ENCODE measurements around the gene MRRF.
"Not testable (repeated sequence)": the region's sequence is repeated elsewhere in the genome, so short reads cannot be mapped to it uniquely, and the experiment has no call there.

The MRRF gene

DNA sequence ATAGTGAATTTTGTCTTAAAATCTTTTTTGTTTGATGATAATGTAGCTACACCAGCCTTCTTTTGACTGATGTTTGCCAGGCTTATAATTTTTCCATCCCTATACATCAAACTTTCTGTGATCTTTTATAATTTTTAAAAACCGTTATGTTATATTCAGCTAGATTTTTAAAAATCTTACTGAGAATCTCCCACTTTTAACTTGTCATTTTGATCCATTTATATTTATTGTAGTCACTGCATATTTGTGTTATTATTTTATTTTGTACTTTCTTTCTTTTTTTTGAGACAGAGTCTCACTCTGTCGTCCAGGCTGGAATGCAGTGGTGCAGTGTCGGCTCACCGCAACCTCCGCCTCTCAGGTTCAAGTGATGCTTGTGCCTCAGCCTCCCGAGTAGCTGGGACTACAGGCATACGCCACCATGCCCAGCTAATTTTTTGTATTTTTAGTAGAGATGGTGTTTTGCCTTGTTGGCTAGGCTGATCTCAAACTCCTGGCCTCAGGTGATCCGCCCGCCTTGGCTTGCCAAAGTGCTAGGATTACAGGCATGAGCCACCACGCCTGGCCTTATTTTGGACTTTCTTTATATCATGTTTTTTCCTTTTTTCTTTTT lies 12.7 kb downstream of the MRRF start:
- no peak for DNase-seq (ENCODE audit: low read depth)

GRCh38 chr9:122281368-122281767 lies 16.7 kb downstream of the MRRF start:
- DNase-seq (ENCODE audit: low read depth): no peak

- DNase-seq (ENCODE audit: low read depth): no peak
These were observed 22.1 kb downstream of the MRRF start for GRCh38 chr9:122286764-122287163.

GRCh38 chr9:122287214-122287720 lies 22.6 kb downstream of the MRRF start:
- no peak for DNase-seq (ENCODE audit: low read depth)

- DNase-seq (ENCODE audit: low read depth): no peak
These were observed 26.8 kb downstream of the MRRF start for GRCh38 chr9:122291458-122291857.

GRCh38 chr9:122294531-122294930 lies 29.8 kb downstream of the MRRF start:
- DNase-seq (ENCODE audit: low read depth): no peak

- no peak for DNase-seq (ENCODE audit: low read depth)
These were observed 32.8 kb downstream of the MRRF start for GRCh38 chr9:122297512-122297911.

DNA sequence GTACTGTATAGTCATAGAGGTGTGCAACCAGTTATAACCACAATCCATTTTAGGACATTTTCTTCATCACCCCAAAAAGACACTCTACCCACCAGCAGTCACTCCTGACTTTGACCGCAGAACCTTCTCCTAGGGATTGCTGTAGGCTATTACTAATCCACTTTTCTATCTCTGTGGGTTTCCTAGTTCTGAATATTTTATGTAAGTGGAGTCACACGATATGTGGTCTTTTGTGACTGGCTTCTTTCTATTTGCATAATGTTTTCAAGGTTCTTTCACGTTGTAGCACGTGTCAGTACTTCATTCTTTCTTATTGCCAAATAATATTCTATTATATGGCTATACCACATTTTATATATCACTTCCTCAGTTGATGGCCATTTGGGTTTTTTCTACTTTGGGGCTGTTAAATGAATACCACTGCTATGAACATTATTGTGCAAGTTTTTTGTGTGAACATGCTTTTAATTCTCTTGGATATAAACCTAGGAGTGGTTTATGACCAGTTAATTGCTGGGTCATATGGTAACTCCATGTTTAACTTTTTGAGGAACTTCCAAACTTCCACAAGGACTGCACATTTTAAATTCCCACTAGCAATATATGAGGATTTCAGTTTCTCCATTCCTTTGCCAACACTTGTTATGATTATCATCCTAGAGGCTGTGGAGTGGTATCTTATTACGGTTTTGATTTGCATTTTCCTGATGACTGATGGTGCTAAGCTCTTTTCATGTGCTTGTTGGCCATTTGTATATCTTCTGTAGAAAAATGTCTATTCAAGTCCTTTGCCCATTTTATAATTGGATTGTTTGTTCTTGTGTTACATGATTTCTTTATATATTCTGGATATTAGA lies 37.8 kb downstream of the MRRF start:
- DNase-seq (ENCODE audit: low read depth): no peak

- no peak for DNase-seq (ENCODE audit: low read depth)
These were observed 42.4 kb downstream of the MRRF start for GRCh38 chr9:122307061-122307460.

GRCh38 chr9:122307925-122308324 lies 43.2 kb downstream of the MRRF start:
- no peak for DNase-seq (ENCODE audit: low read depth)

GRCh38 chr9:122309861-122310260 lies 45.2 kb downstream of the MRRF start:
- DNase-seq (ENCODE audit: low read depth): no peak

DNA sequence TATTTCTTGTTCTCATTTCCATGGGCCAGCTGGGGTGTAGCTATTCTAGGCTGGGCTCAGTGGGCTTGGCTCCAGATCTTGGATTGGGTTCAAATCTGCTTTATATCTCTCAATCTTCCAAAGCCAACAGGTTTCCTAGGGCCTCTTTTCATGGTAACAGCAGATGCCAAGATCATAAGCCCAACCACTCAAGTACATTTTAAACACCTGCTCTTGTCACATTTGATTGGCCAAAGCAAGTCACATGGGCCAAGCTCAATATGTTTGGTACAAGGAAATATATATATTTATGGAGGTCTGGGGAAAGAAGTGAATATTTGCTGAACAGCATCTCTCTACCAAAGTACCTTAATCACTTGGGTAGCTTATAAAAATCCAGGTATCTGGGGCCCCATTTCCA lies 49.5 kb downstream of the MRRF start:
- no peak for DNase-seq (ENCODE audit: low read depth)

- no peak for DNase-seq (ENCODE audit: low read depth)
These were observed 50.9 kb downstream of the MRRF start for GRCh38 chr9:122315534-122315933.

- DNase-seq (ENCODE audit: low read depth): no peak
These were observed 53.6 kb downstream of the MRRF start for GRCh38 chr9:122318284-122318683.

- no peak for DNase-seq (ENCODE audit: low read depth)
These were observed 55.8 kb downstream of the MRRF start for GRCh38 chr9:122320413-122320881.

GRCh38 chr9:122322553-122322952 lies 57.9 kb downstream of the MRRF start:
- DNase-seq (ENCODE audit: low read depth): no peak

DNA sequence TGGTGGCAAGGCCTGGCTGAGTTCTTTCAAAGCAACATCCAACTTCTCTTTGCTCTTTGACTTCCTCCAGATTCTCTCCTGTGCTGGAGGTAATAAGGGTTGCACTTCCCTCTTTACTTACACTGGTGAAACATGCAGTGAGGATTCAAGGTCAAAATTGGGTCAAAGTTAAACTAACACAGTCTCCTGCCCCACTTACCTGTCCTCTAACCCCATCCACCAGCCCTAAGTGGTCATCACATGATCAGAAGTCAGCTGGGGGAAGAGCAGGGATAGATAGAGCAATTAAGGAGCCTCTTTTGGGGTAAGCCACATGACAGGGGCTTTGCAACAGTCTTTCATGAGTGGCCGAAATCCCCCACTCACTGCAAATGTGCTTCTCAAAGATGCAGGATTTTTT lies 60.0 kb downstream of the MRRF start:
- DNase-seq (ENCODE audit: low read depth): not testable (repeated sequence)

GRCh38 chr9:122325124-122325523 lies 60.4 kb downstream of the MRRF start:
- no peak for DNase-seq (ENCODE audit: low read depth)

DNA sequence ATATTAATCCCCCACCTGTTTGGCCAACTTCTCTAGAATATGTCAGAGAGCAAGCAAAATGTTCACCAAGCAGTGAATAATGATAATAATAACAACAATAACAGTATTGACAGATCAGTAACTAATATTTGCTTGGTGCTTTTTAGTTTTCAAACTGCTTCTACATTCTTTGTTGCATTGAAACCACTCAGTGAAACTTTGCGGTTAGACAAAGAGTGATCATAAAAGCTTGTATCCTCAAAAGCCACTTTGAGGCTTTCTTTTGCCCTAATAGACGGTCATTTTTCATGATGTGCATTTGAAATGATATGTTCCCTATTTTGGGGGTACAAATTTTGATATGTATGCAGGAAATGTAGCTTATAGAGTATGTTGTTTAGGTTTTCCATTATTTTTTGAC lies 62.5 kb downstream of the MRRF start:
- no peak for DNase-seq (ENCODE audit: low read depth)

GRCh38 chr9:122329597-122329996 lies 64.9 kb downstream of the MRRF start:
- no peak for DNase-seq (ENCODE audit: low read depth)

DNA sequence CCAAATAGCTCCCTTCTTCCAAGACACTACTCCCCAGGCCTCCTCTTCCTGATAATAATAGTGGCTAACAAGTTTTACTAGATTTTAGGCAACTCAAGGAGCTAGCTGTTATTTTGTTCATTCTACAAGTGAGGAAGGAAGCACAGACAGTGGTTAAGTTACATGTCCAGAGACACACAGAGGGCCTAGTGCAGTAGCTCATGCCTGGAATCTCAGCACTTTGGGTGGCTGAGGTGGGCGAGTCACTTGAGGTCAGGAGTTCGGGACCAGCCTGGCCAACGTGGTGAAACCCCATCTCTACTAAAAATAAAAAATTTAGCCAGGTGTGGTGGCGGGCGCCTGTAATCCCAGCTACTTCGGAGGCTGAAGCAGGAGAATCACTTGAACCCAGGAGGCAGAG lies 65.8 kb downstream of the MRRF start:
- not testable (repeated sequence) for DNase-seq (ENCODE audit: low read depth)

- DNase-seq (ENCODE audit: low read depth): no peak
These were observed 66.8 kb downstream of the MRRF start for GRCh38 chr9:122331523-122331927.

DNA sequence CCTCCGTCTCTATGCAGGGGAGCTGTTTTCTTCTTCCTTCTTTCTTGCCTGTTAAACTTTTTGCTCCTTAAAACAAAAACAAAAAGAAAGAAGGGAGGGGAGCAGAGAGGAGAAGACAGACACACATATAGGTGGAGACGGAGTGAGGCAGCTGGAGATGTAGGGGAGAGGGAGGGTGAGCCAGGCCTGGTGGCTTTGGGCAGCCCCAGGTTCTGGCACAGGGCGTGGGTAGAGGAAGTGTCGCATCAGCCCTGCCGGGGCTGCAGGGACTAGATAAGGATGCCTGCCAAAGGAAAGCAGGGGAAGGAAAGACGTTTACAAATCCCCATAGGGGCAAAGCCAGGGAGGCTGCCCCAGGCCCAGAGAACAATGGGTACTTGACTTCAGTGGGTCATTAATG lies 67.4 kb downstream of the MRRF start:
- DNase-seq (ENCODE audit: low read depth): no peak
